LoVo (cell line): ENCODE results near the gene RAB44.
A peak's percentile ranks its signal among the peaks of the same experiment; 100 is the strongest.

Experiments used
- DNase-seq: peaks from one replicate; pipeline ENCODE4 v3.0.0-alpha.2; 2016; ENCODE audit warnings: low spot score

The RAB44 gene

DNA sequence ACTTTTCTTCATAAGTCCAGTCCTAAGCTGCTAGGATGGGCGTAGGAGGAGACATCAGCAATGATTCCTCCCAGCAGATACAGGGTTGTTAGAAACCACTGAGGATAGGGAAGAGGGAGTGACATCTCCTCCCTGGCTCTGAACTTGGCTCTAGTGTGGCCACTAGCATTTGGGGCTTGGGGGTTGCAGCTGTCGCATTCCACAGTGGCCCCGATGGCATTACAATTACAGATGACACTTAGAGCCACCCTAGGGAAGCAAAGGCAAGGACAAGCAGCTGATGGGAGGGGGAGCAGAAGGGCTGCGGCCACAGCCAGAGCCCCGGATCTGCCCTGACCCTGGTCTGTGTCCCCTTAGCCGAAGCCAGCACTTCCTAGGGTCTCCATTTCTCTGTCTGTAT is 28.6 kb upstream of the RAB44 start:
- DNase-seq = no peak

DNA sequence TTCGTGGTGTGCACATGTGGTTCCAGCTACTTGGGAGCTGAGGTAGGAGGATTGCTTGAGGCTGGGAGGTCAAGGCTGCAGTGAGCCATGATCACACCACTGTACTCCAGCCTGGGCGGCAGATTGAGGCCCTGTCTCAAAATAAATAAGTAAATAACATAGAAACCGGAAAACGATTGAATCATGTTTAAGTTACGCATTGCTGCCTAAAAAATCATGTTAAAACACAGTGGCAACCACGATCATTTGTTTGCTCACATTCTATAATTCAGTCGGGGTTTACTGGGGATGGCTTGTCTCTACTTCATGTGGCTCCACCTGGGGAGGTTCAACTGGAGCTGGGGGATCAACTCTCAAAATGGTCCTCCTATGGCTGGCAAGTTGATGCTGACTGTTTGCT is 27.4 kb upstream of the RAB44 start:
- no peak for DNase-seq

- no peak for DNase-seq
Measured at GRCh38 chr6:36671687-36672375, 25.8 kb upstream of the RAB44 start.

DNA sequence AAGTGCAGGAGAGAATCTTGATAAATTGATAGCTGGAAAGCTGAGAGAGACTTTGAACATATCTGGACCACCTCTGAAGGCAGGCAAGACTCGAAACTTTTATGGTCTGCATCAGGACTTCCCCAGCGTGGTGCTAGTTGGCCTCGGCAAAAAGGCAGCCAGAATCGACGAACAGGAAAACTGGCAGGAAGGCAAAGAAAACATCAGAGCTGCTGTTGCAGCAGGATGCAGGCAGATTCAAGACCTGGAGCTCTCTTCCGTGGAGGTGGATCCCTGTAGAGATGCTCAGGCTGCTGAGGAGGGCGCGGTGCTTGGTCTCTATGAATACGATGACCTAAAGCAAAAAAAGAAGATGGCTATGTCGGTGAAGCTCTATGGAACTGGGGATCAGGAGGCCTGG is 23.7 kb upstream of the RAB44 start:
- DNase-seq = no peak

GRCh38 chr6:36674942-36675341 is 22.7 kb upstream of the RAB44 start:
- no peak for DNase-seq

GRCh38 chr6:36676141-36677058 is 21.2 kb upstream of the RAB44 start:
- DNase-seq = peak; percentile 67

DNA sequence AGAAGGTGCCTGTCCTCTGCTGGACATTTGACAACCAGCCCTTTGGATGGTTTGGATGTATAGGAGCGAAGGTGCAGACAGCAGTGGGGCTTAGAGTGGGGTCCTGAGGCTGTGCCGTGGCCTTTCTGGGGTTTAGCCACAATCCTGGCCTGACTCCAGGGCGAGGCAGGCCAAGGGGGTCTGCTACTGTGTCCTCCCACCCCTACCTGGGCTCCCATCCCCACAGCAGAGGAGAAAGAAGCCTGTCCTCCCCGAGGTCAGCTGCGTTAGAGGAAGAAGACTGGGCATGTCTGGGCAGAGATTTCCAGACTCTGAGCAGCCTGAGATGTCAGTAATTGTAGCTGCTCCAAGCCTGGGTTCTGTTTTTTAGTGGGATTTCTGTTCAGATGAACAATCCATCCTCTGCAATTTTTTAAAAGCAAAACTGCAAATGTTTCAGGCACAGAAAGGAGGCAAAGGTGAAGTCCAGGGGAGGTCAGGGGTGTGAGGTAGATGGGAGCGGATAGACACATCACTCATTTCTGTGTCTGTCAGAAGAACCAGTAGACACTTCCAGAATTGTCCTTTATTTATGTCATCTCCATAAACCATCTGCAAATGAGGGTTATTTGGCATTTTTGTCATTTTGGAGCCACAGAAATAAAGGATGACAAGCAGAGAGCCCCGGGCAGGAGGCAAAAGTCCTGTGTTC is 20.4 kb upstream of the RAB44 start:
- peak; percentile 41 for DNase-seq

- peak; percentile 23 for DNase-seq
Measured at GRCh38 chr6:36677753-36678487, 19.7 kb upstream of the RAB44 start.

- DNase-seq = peak; percentile 92
Measured at GRCh38 chr6:36678488-36679042, 19.1 kb upstream of the RAB44 start, which contains the start of gene CDKN1A. Gene CDKN1A, plus strand, starts transcription at chr6:36678714. Its CDS starts 5,388 bp downstream, at chr6:36684102.

DNA sequence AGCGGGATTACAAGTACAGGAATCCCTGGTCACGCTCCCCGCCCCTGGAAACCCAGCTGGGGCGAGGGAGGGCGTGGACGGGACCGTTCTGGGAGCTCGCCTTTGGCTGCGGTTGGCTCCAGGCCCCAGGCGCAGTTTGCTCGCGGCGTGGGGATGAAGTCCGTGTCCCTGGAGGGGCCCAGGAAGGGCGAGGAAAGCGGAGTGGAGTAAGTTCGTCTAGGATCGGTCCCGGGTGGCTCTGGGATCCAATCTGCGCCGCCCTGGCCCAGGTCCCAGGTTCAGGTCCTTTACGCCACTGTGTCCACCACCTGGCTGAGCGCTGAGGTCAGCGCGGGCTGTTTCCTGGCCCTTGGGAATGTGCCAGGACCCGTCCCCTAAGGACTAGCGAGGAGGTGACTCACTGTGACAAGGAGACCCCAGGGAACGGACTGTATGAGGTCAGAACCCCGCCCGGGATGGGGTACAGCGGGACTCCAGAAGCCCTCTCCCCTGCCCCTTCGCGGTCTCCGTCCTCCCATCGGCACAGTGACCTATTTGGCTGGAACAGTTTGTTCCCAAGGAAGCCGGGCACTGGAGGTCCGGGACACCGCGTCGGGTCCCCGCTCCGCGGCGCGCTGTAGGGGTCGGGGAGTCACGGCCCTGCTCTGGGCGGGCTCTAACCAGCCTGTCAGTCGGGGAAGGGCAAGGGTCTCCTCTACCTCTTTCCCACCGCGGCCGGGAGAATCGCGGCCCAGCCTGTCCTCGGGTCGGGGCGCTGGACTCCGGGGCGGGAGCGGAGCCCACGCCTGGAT is 18.4 kb upstream of the RAB44 start:
- DNase-seq = peak; percentile 30

- DNase-seq = peak; percentile 64
Measured at GRCh38 chr6:36682328-36683144, 15.1 kb upstream of the RAB44 start.

- no peak for DNase-seq
Measured at GRCh38 chr6:36683145-36683655, 14.4 kb upstream of the RAB44 start.

- peak; percentile 23 for DNase-seq
Measured at GRCh38 chr6:36683656-36684446, 13.8 kb upstream of the RAB44 start.

GRCh38 chr6:36684447-36684812 is 13.2 kb upstream of the RAB44 start:
- DNase-seq = no peak

- DNase-seq = peak; percentile 24
Measured at GRCh38 chr6:36685166-36685924, 12.3 kb upstream of the RAB44 start.

GRCh38 chr6:36685926-36686667 is 11.5 kb upstream of the RAB44 start:
- DNase-seq = no peak
